H9 (cell line): ENCODE results near the gene EDN3. TPM values are rescaled to one million over a fixed set of nuclear protein-coding genes. Genes with fewer than 3 reads are reported as not detected.
"Not testable (repeated sequence)": the region's sequence is repeated elsewhere in the genome, so short reads cannot be mapped to it uniquely, and the experiment has no call there.

Experiments used
- DNase-seq: peaks from one replicate; pipeline ENCODE4 v3.0.0-alpha.2; 2017
- H2AFZ ChIP-seq: one replicate; pipeline ENCODE4 v1.6.1; 2013; ENCODE audit warnings: mild to moderate bottlenecking, low read length, control low read depth, moderate library complexity
- H2AK5ac ChIP-seq: 2 replicates; pipeline ENCODE4 v1.6.1; 2013; ENCODE audit warnings: low read length, control low read depth, mixed read lengths; ENCODE audit not compliant: insufficient read length
- H2BK120ac ChIP-seq: one replicate; pipeline ENCODE4 v1.6.1; 2013; ENCODE audit warnings: low read depth, mild to moderate bottlenecking, low read length, control low read depth, inconsistent platforms; ENCODE audit not compliant: poor library complexity, severe bottlenecking
- H2BK12ac ChIP-seq: 2 replicates; pipeline ENCODE4 v1.6.1; 2013; ENCODE audit warnings: low read length, control low read depth, mixed read lengths, low read depth; ENCODE audit not compliant: insufficient read length
- H2BK15ac ChIP-seq: 2 replicates; pipeline ENCODE4 v1.6.1; 2013; ENCODE audit warnings: low read depth, low read length, control low read depth
- H2BK20ac ChIP-seq: one replicate; pipeline ENCODE4 v1.6.1; 2013; ENCODE audit warnings: low read depth, mild to moderate bottlenecking, low read length, control low read depth, inconsistent platforms; ENCODE audit not compliant: poor library complexity, severe bottlenecking
- H2BK5ac ChIP-seq: 2 replicates; pipeline ENCODE4 v1.6.1; 2013; ENCODE audit warnings: low read length, control low read depth, mixed read lengths; ENCODE audit not compliant: insufficient read length
- H3K14ac ChIP-seq: 2 replicates; pipeline ENCODE4 v1.6.1; 2013; ENCODE audit warnings: low read length, control low read depth; ENCODE audit not compliant: insufficient read depth
- H3K18ac ChIP-seq: 2 replicates; pipeline ENCODE4 v1.6.1; 2013; ENCODE audit warnings: low read depth, mild to moderate bottlenecking, mixed read lengths, low read length, control low read depth; ENCODE audit not compliant: insufficient read length
- H3K23ac ChIP-seq: 2 replicates; pipeline ENCODE4 v1.6.1; 2013; ENCODE audit warnings: low read length, control low read depth, mixed read lengths, low read depth; ENCODE audit not compliant: insufficient read length
- H3K23me2 ChIP-seq: 2 replicates; pipeline ENCODE4 v1.6.1; 2013; ENCODE audit warnings: low read depth, mild to moderate bottlenecking, mixed read lengths, low read length, control low read depth; ENCODE audit not compliant: insufficient read length, poor library complexity, severe bottlenecking
- H3K27ac ChIP-seq: 2 replicates; pipeline ENCODE4 v1.5.1; 2013; ENCODE audit warnings: low read length, control low read depth, mixed read lengths, low read depth; ENCODE audit not compliant: insufficient read length
- H3K27me3 ChIP-seq: 2 replicates; pipeline ENCODE4 v1.6.1; 2013; ENCODE audit warnings: low read length, control low read depth, inconsistent platforms; ENCODE audit not compliant: insufficient read depth
- H3K4ac ChIP-seq: 2 replicates; pipeline ENCODE4 v1.6.1; 2013; ENCODE audit warnings: low read depth, mild to moderate bottlenecking, control low read depth, inconsistent platforms, low read length, moderate library complexity
- H3K4me1 ChIP-seq: 2 replicates; pipeline ENCODE4 v1.6.1; 2013; ENCODE audit warnings: low read length, control low read depth, inconsistent platforms; ENCODE audit not compliant: insufficient read depth
- H3K4me2 ChIP-seq: 2 replicates; pipeline ENCODE4 v1.6.1; 2013; ENCODE audit warnings: low read length, control low read depth, mixed read lengths; ENCODE audit not compliant: insufficient read length, insufficient read depth
- H3K56ac ChIP-seq: 2 replicates; pipeline ENCODE4 v1.6.1; 2013; ENCODE audit warnings: low read depth, mild to moderate bottlenecking, mixed read lengths, low read length, control low read depth; ENCODE audit not compliant: insufficient read length
- H3K79me1 ChIP-seq: 2 replicates; pipeline ENCODE4 v1.6.1; 2013; ENCODE audit warnings: low read depth, mild to moderate bottlenecking, moderate library complexity, low read length, control low read depth, inconsistent platforms; ENCODE audit not compliant: insufficient read depth, poor library complexity, severe bottlenecking
- H3K79me2 ChIP-seq: 2 replicates; pipeline ENCODE4 v1.6.1; 2013; ENCODE audit warnings: low read length, control low read depth, inconsistent platforms; ENCODE audit not compliant: insufficient read depth
- H3K9ac ChIP-seq: 2 replicates; pipeline ENCODE4 v1.6.1; 2013; ENCODE audit warnings: low read length, control low read depth, mixed read lengths; ENCODE audit not compliant: insufficient read length; ENCODE audit errors: extremely low read depth
- H3K9me3 ChIP-seq: one replicate; pipeline ENCODE4 v1.6.1; 2013; ENCODE audit warnings: low read depth, low read length, inconsistent platforms; ENCODE audit not compliant: control insufficient read depth
- H3T11ph ChIP-seq: one replicate; pipeline ENCODE4 v1.6.1; 2013; ENCODE audit warnings: mild to moderate bottlenecking, low read length, control low read depth, inconsistent platforms
- H4K20me1 ChIP-seq: one replicate; pipeline ENCODE4 v1.6.1; 2013; ENCODE audit not compliant: control insufficient read depth, insufficient read length, insufficient read depth
- H4K5ac ChIP-seq: 2 replicates; pipeline ENCODE4 v1.6.1; 2013; ENCODE audit warnings: low read depth, mild to moderate bottlenecking, mixed read lengths, low read length, control low read depth; ENCODE audit not compliant: insufficient read length
- H4K8ac ChIP-seq: replicated peaks from 2 replicates; pipeline ENCODE4 v1.6.1; 2013; ENCODE audit warnings: low read length, control low read depth, mixed read lengths, low read depth; ENCODE audit not compliant: insufficient read length
- H4K91ac ChIP-seq: 2 replicates; pipeline ENCODE4 v1.6.1; 2013; ENCODE audit warnings: low read depth, mild to moderate bottlenecking, moderate library complexity, mixed read lengths, low read length, control low read depth; ENCODE audit not compliant: insufficient read length
- H3K27ac Mint-ChIP-seq, 3 experiments: 2 replicates in 2 of 3; 3 replicates in 1 of 3; pipeline ENCODE4 v1.8.0; 2020 to 2021; ENCODE audit warnings: mixed read lengths in 3 of 3, mild to moderate bottlenecking in 1 of 3, moderate library complexity in 1 of 3
- H3K27me3 Mint-ChIP-seq: 2 replicates; pipeline ENCODE4 v1.8.0; 2021; ENCODE audit warnings: low read depth, mild to moderate bottlenecking, moderate library complexity, mixed read lengths
- H3K36me3 Mint-ChIP-seq, 3 experiments: 2 replicates in 2 of 3; 3 replicates in 1 of 3; pipeline ENCODE4 v1.8.0; 2020 to 2021; ENCODE audit warnings: low read depth in 3 of 3, mixed read lengths in 3 of 3; ENCODE audit not compliant: insufficient read depth in 1 of 3
- H3K4me1 Mint-ChIP-seq, 2 experiments: 2 replicates each; pipeline ENCODE4 v1.8.0; 2020; ENCODE audit warnings: mixed read lengths in 2 of 2
- H3K4me3 Mint-ChIP-seq, 2 experiments: 2 replicates in 1 of 2; 3 replicates in 1 of 2; pipeline ENCODE4 v1.8.0; 2020 to 2021; ENCODE audit warnings: mild to moderate bottlenecking in 2 of 2, mixed read lengths in 2 of 2, moderate library complexity in 1 of 2
- H3K9me3 Mint-ChIP-seq, 2 experiments: 2 replicates in 1 of 2; 3 replicates in 1 of 2; pipeline ENCODE4 v1.8.0; 2020; ENCODE audit warnings: mild to moderate bottlenecking in 2 of 2, mixed read lengths in 2 of 2, moderate library complexity in 1 of 2
- CTCF ChIP-seq: fragments of 200-600 bp; sonication (generic); conservative IDR thresholded peaks from 3 replicates; pipeline ENCODE4 v1.8.0; 2021; ENCODE audit warnings: antibody characterized with exemption, mild to moderate bottlenecking
- WGBS: extraction: QIAGEN DNeasy Blood & Tissue Kit; methylation state at CpG from one replicate; pipeline ENCODE4 v1.1.7; 2013; ENCODE audit warnings: missing lambda C conversion rate, low lambda C conversion rate, mixed read lengths; ENCODE audit not compliant: insufficient read length; ENCODE audit errors: extremely low coverage; 5-methylcytosine and 5-hydroxymethylcytosine counted together
- total RNA-seq: library from RNA; stranded (reverse); gene quantifications from 2 replicates; pipeline ENCODE4 v1.2.1, GENCODE V29; 2021

The EDN3 gene
- total RNA-seq, 1 experiment from 2014 or later = 0.20 TPM

- H2BK5ac ChIP-seq = no peak overlapping the region
- DNase-seq = no peak
- no peak overlapping the region for H2BK15ac ChIP-seq
- H3K18ac ChIP-seq = no peak overlapping the region
- no peak overlapping the region for H2BK120ac ChIP-seq
- H3K23ac ChIP-seq = no peak overlapping the region
- Mint-ChIP-seq H3K27me3 (peaks cover 14% of the 10 kb centered on the region), H3K4me3 (no peak overlapping the region), H3K4me1 (peaks cover 0 to 2% of the 10 kb centered on the region in 2 experiments; a peak in 1 of 4 replicates), H3K36me3 (no peaks in the 10 kb centered on the region), H3K9me3 (no peaks in the 10 kb centered on the region), H3K27ac (no peak overlapping the region)
- H3K4ac ChIP-seq = no peak overlapping the region
- H2AFZ ChIP-seq = no peak overlapping the region
- no peaks in the 10 kb centered on the region for H4K20me1 ChIP-seq
- H2BK12ac ChIP-seq = no peak overlapping the region
- no peaks in the 10 kb centered on the region for H3K79me1 ChIP-seq
- no peaks in the 10 kb centered on the region for H3K79me2 ChIP-seq
- H3K27ac ChIP-seq = no peak overlapping the region
- no peak overlapping the region for H2AK5ac ChIP-seq
- no peaks in the 10 kb centered on the region for H3K9me3 ChIP-seq
- no peak overlapping the region for H4K8ac ChIP-seq
- H3K56ac ChIP-seq = no peak overlapping the region
- no peak overlapping the region for H3K4me2 ChIP-seq
- H3K14ac ChIP-seq = no peak overlapping the region
- no peak overlapping the region for H3K9ac ChIP-seq
- H3T11ph ChIP-seq = no peak overlapping the region
- no peak overlapping the region for H4K5ac ChIP-seq
- no peaks in the 10 kb centered on the region for H3K27me3 ChIP-seq
- peaks cover 3% of the 10 kb centered on the region for H3K23me2 ChIP-seq
- H2BK20ac ChIP-seq = no peak overlapping the region
- no peak overlapping the region for H4K91ac ChIP-seq
- no CpG with 5 or more reads among the region's 5 CpGs for WGBS
- no peak for TF ChIP-seq CTCF
- no peaks in the 10 kb centered on the region for H3K4me1 ChIP-seq
Measured at GRCh38 chr20:59336540-59336939, 36.1 kb downstream of the EDN3 start.

GRCh38 chr20:59338444-59338843 is 38.0 kb downstream of the EDN3 start:
- H3K4ac ChIP-seq, H3K4me3 Mint-ChIP-seq, H3K27me3 ChIP-seq, H3K4me1 Mint-ChIP-seq, H2BK12ac ChIP-seq, H3K9me3 ChIP-seq, H2BK5ac ChIP-seq, H3K36me3 Mint-ChIP-seq, H3K9me3 Mint-ChIP-seq, H4K20me1 ChIP-seq, H4K8ac ChIP-seq, H3K18ac ChIP-seq, H3K14ac ChIP-seq, H3K23me2 ChIP-seq, H4K91ac ChIP-seq, H2BK15ac ChIP-seq, H2BK120ac ChIP-seq, H3K23ac ChIP-seq, DNase-seq, H3K79me2 ChIP-seq, H3K27ac ChIP-seq, H3K56ac ChIP-seq, H3K9ac ChIP-seq, H2AFZ ChIP-seq, H3T11ph ChIP-seq, H3K4me1 ChIP-seq, H3K79me1 ChIP-seq, H3K27ac Mint-ChIP-seq, H2AK5ac ChIP-seq, H3K4me2 ChIP-seq, H4K5ac ChIP-seq, H2BK20ac ChIP-seq, H3K27me3 Mint-ChIP-seq: not testable (repeated sequence)
- no CpG with 5 or more reads among the region's 8 CpGs for WGBS
